GM19193 (cell line): ENCODE data around the gene TLNRD1.

Experiments used
- POLR2A ChIP-seq: IDR thresholded peaks from 4 replicates; pipeline ENCODE4 v1.6.1; 2011; ENCODE audit not compliant: insufficient read depth, insufficient read length; ENCODE audit errors: extremely low read depth

TLNRD1 gene

DNA sequence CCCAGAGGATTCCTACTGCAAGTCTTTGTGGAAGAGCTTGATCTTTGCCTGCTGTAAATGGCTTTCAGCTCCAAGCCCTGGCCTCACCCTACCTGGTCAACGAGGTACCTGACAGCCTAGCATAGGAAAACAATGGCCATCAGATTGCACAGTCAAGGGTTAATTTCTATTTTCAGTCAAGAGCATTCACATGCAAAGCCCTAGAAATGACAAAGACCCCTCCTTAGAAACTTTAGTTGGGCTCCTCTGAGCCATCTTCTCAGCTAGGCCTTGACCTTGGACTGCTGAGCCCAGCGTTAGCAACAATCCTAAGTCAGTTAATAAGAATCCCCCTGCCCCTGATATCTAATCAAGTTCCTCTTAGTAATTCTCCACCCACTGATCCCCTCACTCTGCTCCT lies 29.6 kb upstream of the TLNRD1 start:
- TF ChIP-seq POLR2A: no peak

DNA sequence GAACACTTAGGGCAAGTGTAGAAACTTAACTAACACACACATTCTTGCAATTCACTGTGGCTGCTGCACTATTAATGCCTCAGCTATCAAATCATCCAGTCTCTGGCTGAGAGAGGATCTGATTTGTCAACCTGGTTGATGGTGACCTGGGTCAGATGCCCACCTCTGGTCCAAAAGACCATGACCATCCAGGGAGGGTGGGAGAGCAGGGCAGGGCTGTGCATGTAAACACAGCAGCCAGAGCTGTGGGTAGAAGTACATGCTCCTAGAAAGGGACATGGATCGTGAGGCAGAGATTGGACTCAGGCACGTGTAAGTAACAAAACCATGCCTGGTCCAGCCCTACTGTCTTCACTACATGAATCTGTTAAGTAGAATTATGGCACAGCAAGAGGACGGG lies 28.4 kb upstream of the TLNRD1 start:
- TF ChIP-seq POLR2A: no peak

- no peak for TF ChIP-seq POLR2A
Observed at GRCh38 chr15:80974914-80975313, 25.8 kb upstream of the TLNRD1 start.

- no peak for TF ChIP-seq POLR2A
Observed at GRCh38 chr15:80976851-80977250, 23.9 kb upstream of the TLNRD1 start.

GRCh38 chr15:80977627-80978036 lies 23.1 kb upstream of the TLNRD1 start:
- no peak for TF ChIP-seq POLR2A

DNA sequence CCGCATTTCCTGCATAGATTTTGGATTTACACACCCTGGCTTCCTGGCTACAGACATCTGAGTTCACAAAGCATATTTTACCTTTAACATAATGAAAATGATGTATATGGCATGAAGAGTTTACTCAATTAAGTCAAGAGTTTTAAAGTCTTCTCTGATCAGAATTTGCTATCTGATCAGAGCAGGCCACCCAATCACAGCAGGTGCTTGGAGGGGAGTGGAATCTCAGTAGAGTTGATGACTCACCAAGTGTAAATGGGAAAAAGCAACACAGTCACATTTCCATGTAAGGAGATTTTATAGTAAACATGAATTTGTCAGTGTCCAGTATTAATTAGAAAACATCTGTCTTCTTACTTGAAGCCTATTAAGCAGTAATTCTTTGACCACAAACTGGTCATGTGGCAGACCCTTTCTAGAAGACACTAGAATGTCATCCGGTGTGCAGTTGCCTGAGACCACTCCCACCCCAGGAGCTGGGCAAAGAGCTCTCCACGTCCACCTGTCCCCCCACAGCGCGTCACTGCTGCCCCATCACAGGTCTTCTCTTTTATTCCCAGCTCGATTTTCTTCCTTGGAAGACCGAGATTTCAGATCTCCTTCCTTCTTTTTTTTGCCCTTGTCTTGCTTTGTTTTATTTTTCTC lies 21.9 kb upstream of the TLNRD1 start:
- no peak for TF ChIP-seq POLR2A

DNA sequence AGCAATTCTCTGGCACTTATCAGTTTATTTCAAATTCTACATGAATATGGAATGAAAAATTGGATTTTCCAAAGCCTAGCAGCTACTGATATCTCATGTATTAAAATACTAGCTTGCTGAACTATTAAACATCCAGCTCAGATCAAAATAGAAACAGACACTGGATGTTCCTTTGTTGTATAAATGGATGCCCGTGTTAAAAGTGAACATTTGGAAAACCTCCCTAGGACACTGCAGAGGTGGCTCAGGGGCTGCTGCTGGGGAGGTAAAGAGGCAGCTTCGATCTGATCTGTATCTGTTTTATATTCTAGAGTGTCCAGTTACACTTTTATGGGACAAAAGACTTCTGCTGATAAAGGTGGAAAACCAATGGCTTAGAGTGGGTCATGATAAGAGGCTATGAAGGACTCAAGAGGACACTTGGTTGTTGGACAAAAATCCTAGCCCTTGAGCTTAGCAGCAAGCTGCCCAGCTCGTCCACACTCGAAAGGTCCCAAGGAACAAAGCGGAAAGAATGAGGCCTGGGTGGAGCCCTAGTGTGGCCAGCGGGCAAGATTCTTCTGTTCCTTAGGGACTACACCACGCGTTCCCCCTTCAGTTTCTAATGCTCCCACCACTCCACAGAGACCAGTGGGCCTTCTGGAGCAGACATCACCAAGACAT lies 21.1 kb upstream of the TLNRD1 start:
- no peak for TF ChIP-seq POLR2A

DNA sequence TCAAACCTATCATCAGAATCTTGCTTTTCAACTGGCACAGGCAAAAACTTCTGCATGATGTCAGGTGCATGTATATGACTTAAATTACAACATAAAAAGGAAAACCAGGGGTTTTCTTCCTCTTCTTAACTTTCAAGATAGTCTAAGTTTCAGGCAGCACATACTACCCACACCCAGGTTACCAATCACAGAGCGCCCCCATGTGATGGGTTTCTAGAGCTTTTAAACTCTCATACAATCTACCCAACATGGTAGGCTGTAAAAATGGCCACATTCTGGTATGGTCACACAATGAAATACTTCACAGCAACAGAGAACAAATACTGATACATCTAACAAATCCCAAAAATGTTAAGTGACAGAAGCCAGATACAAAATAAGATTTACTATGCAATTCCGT lies 18.5 kb upstream of the TLNRD1 start:
- no peak for TF ChIP-seq POLR2A

DNA sequence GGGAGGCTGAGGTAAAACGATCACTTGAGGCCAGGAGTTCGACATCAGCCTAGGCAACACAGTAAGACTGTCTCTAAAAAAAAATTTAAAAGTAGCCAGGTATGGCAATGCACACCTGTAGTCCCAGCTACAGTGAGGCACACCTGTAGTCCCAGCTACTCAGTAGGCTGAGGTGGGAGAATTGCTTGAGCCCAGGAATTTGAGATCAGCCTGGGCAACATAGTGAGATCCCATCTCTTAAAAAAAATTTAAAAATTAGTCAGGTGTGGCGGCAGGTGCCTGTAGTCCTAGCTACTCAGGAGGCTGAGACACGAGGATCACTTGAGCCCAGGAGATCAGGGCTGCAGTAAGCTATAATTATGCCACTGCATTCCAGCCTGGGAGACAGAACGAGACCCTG lies 17.9 kb upstream of the TLNRD1 start:
- no peak for TF ChIP-seq POLR2A

DNA sequence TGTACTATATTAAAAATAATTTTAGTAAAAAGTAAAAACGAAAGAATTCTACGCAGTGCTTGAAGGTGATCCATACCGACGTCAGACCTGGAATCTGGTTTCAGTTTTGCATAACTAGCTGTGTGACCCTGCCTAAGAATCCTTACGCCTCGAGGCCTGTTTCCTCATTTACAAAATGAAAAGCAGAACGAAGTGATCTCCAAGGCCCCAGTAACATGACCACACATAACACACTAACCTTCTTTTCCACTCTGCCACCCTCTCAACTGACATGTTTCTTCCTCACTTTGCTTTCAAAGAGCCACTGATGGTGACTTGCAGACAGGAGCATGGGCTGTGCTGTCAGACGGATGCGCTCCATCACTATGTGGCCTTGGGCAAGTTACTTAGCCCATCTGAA lies 15.9 kb upstream of the TLNRD1 start:
- no peak for TF ChIP-seq POLR2A

DNA sequence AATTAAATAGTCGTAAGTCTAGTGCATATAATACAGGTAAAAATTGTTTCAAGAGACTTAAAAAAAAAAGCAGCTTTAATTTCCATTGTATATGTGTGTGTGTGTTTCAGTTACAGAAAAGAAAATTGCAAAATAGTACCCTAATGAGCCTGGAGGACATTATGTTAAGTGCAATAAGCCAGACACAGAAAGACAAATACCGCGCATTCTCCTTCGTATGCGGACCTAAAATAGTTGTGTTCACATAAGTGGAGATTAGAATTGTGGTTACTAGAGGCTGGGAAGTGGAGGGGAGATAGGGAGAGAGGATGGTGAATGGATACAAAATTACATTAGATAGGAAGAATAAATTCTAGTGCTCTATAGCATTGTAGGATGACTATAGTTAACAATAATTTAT lies 14.7 kb upstream of the TLNRD1 start:
- no peak for TF ChIP-seq POLR2A

GRCh38 chr15:80986487-80986886 lies 14.2 kb upstream of the TLNRD1 start:
- TF ChIP-seq POLR2A: no peak

- TF ChIP-seq POLR2A: no peak
Observed at GRCh38 chr15:80988148-80988796, 12.5 kb upstream of the TLNRD1 start.

DNA sequence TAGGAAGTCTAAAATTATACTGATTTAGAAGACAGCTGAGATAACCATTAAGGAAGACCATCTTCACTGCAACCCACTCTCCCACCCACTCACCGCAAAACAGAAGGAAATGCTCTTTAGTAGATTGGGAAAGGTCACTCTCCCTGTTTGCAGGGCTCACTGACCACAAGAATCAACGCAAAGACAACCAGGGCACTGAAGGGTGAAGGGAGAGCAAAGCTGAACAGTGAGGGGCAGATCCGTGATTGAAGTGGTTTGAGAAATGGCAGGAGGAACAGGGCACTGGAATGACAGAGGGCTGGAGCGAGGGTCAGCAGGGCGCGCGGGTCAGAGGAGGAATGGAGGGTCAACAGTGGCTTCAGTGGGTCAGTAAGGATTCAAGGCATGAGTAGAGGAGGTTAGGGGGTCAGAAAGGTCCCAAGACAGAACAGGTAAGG lies 11.6 kb upstream of the TLNRD1 start:
- TF ChIP-seq POLR2A: no peak

DNA sequence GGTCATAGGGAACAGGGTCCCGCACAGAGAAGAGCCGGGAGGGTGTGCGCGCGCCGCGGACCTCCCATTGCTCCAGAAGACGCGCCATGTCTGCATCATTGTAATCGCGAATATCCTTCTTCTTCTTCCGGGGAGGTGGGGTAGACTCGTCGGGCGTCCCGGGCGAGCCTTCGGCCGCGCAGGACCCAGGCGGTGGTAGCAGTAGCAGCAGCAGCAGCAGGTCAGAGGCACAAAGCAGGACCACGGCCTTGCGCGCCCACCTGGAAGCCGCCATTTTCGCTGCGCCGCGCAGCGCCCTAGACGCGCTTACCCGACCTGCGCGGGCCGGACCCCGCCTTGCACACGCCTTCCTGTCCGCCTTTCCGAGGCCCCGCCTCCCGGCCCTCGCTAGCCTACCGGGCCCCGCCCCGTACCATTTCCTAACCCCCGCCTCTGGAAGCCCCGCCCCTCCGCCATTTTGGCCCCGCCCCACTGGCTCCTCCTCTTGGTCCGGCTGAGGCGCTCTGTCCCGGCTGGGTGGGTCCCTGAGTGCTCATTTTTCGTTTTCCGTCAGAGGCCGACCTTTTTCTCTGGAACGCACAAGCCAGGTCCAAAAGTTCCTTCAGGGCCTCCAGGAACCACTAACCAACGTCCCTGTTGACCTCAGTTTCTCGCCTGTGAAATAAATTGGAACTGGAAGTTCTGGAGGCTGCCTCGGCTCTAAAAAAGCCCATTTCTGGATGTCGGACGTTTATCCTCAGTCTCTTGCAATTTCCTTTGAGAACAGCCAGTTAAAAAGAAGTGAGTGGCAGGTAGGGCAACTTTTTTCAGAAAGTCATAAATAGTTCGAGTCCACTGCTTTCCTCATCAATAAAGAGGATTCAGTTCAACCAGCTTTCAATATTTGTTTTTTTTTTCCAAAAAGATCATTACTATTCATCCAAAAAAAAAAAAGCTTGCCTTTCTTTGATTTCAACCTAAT lies 10.9 kb upstream of the TLNRD1 start, which contains the start of gene MESD:
TSS of gene MESD (minus strand) at position 302 of the 961 bp plus-strand sequence. CDS start at position 274, 28 bp downstream.
- peak; percentile 96 for TF ChIP-seq POLR2A
